Smooth muscle cell (in vitro differentiated cells): ENCODE data around the gene CLRN3. TPM values are rescaled to one million over a fixed set of nuclear protein-coding genes. Genes with fewer than 3 reads are reported as not detected.

Source experiments
- DNase-seq: peaks from one replicate; lab custom pipeline; 2025; ENCODE audit not compliant: unreplicated experiment; lab: John Stamatoyannopoulos, UW
- H2AFZ ChIP-seq: fragments of 200-600 bp; sonication (generic); 2 replicates; pipeline ENCODE4 v1.6.0; 2016; ENCODE audit warnings: antibody characterized with exemption, low read depth, mild to moderate bottlenecking
- H3F3A ChIP-seq: fragments of 200-600 bp; sonication (generic); 2 replicates; pipeline ENCODE4 v1.6.0; 2017; ENCODE audit warnings: antibody characterized with exemption, low read depth
- H3K27ac ChIP-seq: fragments of 200-600 bp; sonication (generic); 2 replicates; pipeline ENCODE4 v1.5.1; 2016; ENCODE audit warnings: low read depth, mild to moderate bottlenecking
- H3K27me3 ChIP-seq: fragments of 200-600 bp; sonication (generic); 2 replicates; pipeline ENCODE4 v1.6.1; 2016; ENCODE audit warnings: low read depth, mild to moderate bottlenecking
- H3K36me3 ChIP-seq: fragments of 200-600 bp; sonication (generic); 2 replicates; pipeline ENCODE4 v1.5.1; 2016; ENCODE audit warnings: low read depth
- H3K4me1 ChIP-seq: fragments of 200-600 bp; sonication (generic); 2 replicates; pipeline ENCODE4 v1.5.1; 2016; ENCODE audit warnings: low read depth
- H3K4me2 ChIP-seq: fragments of 200-600 bp; sonication (generic); 2 replicates; pipeline ENCODE4 v1.6.0; 2016; ENCODE audit warnings: mild to moderate bottlenecking
- H3K4me3 ChIP-seq: fragments of 200-600 bp; sonication (generic); 2 replicates; pipeline ENCODE4 v1.5.1; 2016; ENCODE audit warnings: mild to moderate bottlenecking
- H3K79me2 ChIP-seq: fragments of 200-600 bp; sonication (generic); 2 replicates; pipeline ENCODE4 v1.6.0; 2016; ENCODE audit warnings: low read depth, mild to moderate bottlenecking
- H3K9ac ChIP-seq: fragments of 200-600 bp; sonication (generic); 2 replicates; pipeline ENCODE4 v1.6.0; 2016; ENCODE audit warnings: low read depth
- H3K9me3 ChIP-seq: fragments of 200-600 bp; sonication (generic); replicated peaks from 2 replicates; pipeline ENCODE4 v1.5.1; 2016; ENCODE audit warnings: low read depth
- H4K20me1 ChIP-seq: fragments of 200-600 bp; sonication (generic); 2 replicates; pipeline ENCODE4 v1.6.0; 2016; ENCODE audit warnings: low read depth
- WGBS: methylation state at CpG from one replicate; pipeline ENCODE4 v1.1.7; 2016; ENCODE audit warnings: low lambda C conversion rate; 5-methylcytosine and 5-hydroxymethylcytosine counted together
- polyA plus RNA-seq: library from polyadenylated mRNA; unstranded; fragments of >200 nt; fragmentation: Nextera tagmentation; extraction: Ambion mirVana; gene quantifications from 2 replicates; pipeline ENCODE4 v1.2.1, GENCODE V29; 2016
- total RNA-seq: library from RNA; depleted of rRNA; stranded (reverse); fragments of >200 nt; gene quantifications from 2 replicates; pipeline ENCODE4 v1.2.3, GENCODE V29; 2014
- TF ChIP-seq, protein P1 (sequence below): fragments of 200-600 bp; sonication (generic); IDR thresholded peaks from 2 replicates; pipeline ENCODE4 v1.5.1; 2017; ENCODE audit warnings: borderline replicate concordance, mild to moderate bottlenecking, antibody characterized with exemption; ENCODE audit not compliant: insufficient read depth, poor library complexity, severe bottlenecking

Gene CLRN3
- total and polyA plus RNA-seq, 2 experiments from 2014 or later, result not detected

GRCh38 chr10:127855976-127856375 is 36.8 kb downstream of the CLRN3 start:
- Histone ChIP-seq H3K9me3 (no peaks in the 10 kb centered on the region), H3K79me2 (no peaks in the 10 kb centered on the region), H3K4me1 (peaks cover 3% of the 10 kb centered on the region), H4K20me1 (no peaks in the 10 kb centered on the region), H3K27ac (no peak overlapping the region), H3K9ac (no peak overlapping the region), H3K27me3 (no peaks in the 10 kb centered on the region), H3K4me2 (no peak overlapping the region), H3K36me3 (no peaks in the 10 kb centered on the region), H3F3A (no peaks in the 10 kb centered on the region), H3K4me3 (no peak overlapping the region), H2AFZ (no peak overlapping the region)
- 91% methylated on average over 10 of the region's 10 CpGs for WGBS
- no peak for DNase-seq
- TF ChIP-seq, protein P1, sequence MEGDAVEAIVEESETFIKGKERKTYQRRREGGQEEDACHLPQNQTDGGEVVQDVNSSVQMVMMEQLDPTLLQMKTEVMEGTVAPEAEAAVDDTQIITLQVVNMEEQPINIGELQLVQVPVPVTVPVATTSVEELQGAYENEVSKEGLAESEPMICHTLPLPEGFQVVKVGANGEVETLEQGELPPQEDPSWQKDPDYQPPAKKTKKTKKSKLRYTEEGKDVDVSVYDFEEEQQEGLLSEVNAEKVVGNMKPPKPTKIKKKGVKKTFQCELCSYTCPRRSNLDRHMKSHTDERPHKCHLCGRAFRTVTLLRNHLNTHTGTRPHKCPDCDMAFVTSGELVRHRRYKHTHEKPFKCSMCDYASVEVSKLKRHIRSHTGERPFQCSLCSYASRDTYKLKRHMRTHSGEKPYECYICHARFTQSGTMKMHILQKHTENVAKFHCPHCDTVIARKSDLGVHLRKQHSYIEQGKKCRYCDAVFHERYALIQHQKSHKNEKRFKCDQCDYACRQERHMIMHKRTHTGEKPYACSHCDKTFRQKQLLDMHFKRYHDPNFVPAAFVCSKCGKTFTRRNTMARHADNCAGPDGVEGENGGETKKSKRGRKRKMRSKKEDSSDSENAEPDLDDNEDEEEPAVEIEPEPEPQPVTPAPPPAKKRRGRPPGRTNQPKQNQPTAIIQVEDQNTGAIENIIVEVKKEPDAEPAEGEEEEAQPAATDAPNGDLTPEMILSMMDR, result no peak

GRCh38 chr10:127855591-127855881 is 37.2 kb downstream of the CLRN3 start:
- no peak overlapping the region for H3K4me3 ChIP-seq
- H3K9ac ChIP-seq, result no peak overlapping the region
- no peaks in the 10 kb centered on the region for H3K79me2 ChIP-seq
- no peak overlapping the region for H2AFZ ChIP-seq
- no peaks in the 10 kb centered on the region for H3F3A ChIP-seq
- no peak for DNase-seq
- H4K20me1 ChIP-seq, result no peaks in the 10 kb centered on the region
- peaks cover 3% of the 10 kb centered on the region for H3K4me1 ChIP-seq
- H3K27me3 ChIP-seq, result peaks cover 4% of the 10 kb centered on the region
- no peaks in the 10 kb centered on the region for H3K9me3 ChIP-seq
- H3K4me2 ChIP-seq, result no peak overlapping the region
- H3K27ac ChIP-seq, result no peak overlapping the region
- 81% methylated on average over 2 of the region's 2 CpGs for WGBS
- TF ChIP-seq, protein P1, result no peak
- H3K36me3 ChIP-seq, result no peaks in the 10 kb centered on the region

GRCh38 chr10:127854769-127855590 is 37.8 kb downstream of the CLRN3 start:
- no peak for DNase-seq
- Histone ChIP-seq H3K4me2 (no peak overlapping the region), H3K27ac (no peak overlapping the region), H3K27me3 (peaks cover 7% of the 10 kb centered on the region), H2AFZ (no peak overlapping the region), H3K79me2 (no peaks in the 10 kb centered on the region), H3K4me3 (no peak overlapping the region), H3F3A (no peaks in the 10 kb centered on the region), H3K9me3 (no peaks in the 10 kb centered on the region), H3K36me3 (no peaks in the 10 kb centered on the region), H3K9ac (no peak overlapping the region), H3K4me1 (peaks cover 7% of the 10 kb centered on the region), H4K20me1 (no peaks in the 10 kb centered on the region)
- TF ChIP-seq, protein P1, result no peak
- WGBS, result 84% methylated on average over 15 of the region's 15 CpGs
